SKM-1 treated with dmso at 0.1 percent for 144 hours (cell line): ENCODE results near the gene HLA-A.
"Not testable (repeated sequence)": the region's sequence is repeated elsewhere in the genome, so short reads cannot be mapped to it uniquely, and the experiment has no call there.

Source experiments
- DNase-seq: peaks from one replicate; lab custom pipeline; 2025; ENCODE audit not compliant: unreplicated experiment; lab: John Stamatoyannopoulos, UW

The HLA-A gene

DNA sequence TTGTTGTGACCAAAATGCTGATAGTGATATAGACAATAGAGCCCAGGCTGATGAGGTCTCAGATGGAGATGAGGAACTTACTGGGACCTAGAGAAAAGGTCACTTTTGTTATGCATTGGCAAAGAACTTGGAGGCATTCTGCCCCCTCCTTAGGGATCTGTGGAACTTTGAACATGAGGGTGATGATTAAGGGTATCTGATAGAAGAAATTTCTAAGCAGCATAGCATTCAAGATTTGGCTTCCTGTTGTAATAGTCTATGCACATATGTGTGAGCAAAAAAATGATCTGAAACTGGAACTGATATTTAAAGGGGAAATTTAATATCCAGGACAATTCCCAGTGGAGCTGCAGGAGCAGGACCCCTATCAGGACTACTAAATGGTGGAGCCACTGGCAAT is 17.1 kb downstream of the HLA-A start:
- DNase-seq = no peak

DNA sequence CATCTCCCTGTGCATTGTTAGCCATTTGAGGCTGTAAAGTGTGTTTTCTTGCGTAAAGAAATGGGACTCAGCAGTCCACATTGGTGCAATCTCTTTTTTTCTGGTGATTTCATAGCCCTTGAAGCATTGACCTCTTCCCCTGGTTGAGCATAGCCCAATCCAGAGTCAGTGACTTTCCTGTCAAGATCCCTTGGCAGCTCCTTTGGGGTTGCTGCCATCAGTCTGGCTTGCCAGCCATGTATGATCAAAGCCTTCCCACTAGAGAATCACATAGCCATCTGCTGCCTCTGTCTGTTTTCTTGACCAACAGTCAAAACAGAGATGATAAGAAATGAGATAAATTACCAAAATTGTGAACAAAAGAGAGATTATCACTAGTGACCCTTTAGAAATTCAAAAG is 19.6 kb downstream of the HLA-A start:
- DNase-seq = no peak

DNA sequence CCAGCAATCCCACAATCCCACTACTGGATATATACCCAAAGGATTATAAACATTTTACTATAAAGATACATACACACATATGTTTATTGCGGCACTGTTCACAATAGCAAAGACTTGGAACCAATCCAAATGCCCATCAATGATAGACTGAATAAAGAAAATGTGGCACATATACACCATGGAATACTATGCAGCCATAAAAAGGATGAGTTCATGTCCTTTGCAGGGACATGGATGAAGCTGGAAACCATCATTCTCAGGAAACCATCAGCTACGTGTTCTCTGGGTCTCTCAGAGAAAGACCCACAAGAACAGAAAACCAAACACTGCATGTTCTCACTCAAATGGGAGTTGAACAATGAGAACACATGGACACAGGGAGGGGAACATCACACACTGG is 21.4 kb downstream of the HLA-A start:
- DNase-seq = not testable (repeated sequence)

DNA sequence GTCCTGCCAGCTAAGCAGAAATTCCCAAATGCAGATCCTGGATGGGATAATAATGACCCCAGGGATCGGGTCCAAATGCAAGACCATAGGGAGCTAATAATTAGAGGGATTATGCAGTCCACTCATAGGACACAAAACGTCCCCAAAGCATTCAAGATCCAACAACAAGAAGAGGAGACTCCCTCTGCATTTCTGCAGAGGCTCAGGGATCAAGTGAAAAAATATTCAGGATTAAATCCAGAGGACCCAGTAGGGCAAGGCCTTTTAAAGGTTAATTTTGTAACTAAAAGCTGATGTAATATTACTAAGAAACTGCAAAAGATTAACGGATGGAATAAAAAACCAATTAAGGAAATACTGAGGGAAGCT is 22.2 kb downstream of the HLA-A start:
- DNase-seq = no peak

DNA sequence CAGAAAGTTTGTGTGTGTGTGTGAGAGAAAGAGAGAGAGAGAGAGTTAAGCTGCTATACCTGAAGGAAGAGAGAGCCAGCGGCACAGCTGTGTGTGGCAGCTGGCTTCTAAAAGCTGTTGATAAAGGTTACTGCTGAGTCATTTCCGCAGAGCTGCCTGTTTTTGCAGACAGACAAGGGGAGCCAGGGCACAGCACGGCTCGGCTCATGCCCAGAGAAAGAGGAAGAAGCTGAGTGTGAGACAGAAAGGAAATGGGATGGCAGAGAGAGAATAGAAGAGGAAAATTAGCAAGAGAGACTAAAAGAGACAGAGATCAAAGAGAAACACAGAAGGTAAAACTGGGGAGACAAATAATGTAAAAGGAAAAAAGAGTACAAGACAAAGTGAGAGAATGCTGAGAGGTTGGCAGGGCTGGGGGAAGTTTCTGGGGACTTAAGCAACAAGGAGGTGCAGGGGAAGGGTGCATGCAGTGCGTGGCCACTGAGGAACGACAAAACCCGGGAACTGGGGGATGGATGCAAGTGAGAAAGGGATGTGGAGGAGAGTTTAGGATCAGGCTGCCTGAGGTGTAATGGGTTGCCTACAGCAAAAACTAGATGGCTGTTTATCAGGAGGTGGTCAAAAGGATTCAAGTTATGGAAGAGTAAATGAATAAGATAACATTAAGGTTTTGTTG is 22.7 kb downstream of the HLA-A start:
- DNase-seq = peak; percentile 92

DNA sequence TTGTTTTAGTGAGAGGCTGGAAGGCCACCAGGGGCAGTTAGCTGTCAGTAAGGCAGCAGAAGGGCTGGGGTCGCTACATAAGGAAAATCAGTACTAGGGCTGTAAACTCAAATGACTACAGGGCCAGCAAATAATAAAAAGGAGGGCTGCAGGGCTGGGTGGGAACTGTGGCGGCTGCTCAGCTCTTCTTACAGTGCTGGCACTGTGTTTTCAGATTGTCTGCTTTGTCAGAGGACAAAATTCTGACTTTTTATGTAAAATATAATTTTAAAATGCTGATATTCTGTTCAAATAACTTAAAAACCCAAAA is 23.2 kb downstream of the HLA-A start:
- DNase-seq = no peak

DNA sequence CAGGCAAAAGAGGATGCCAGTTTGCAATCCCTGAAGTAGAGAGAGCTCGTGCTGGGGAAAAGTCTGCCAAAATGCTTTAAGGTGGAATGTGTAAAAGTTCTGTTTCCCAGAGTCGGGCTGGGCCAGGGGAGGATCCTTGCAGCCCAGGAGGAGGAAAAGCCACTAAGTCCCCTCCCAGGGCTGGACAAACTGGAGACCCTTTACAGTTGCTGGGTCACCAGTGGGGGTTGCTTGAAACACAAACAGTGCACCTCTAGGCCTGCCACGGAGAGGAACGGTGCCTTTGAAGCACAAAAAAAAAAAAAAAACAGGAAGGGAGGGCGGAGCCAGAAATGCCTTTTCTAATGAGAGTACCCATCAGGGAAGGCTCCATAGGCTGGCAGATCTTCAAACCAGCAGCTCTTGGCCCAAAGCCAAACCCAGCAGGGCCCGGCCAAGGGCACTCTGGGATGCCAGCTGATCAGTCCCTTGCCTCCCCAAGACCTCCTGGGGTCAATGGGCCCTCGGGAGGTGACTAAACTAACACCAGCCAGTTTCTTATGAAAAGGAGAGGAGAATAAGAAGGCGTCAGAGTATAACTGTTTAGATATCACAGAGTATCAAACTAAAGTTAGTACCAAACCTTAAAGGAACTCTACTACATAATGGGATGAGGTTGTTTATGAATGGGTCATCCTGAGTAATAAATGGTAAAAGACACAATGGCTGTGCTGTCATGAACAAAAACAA is 23.7 kb downstream of the HLA-A start:
- peak; percentile 44 for DNase-seq

DNA sequence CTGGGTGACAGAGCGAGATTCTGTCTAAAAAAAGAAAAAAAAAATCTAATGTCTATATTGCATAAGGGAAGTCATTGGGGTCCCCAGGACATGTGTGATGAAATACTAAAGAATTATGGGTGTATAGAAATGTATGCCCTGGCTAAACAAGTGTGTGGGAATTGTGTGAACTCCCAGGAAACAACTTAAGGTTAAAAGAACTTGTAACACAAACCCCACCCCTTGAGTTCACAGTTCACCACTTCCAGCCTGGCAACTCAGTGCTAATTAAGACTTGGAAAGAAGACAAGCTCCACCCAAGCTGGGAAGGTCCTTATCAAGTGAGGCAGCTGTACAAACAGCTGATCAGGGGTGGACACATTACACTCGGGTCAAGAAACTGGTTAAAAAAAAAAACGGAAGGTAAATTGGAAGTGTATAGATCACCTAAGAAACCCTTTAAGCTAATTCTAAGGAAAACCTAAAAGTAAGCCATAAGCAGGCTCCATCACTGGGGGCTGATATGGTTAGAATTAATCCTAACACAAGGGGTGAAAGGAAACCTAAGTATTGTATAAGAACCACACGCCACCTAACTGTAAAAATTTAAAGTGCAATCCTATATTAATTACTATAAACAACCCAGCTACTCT is 25.2 kb downstream of the HLA-A start:
- no peak for DNase-seq

DNA sequence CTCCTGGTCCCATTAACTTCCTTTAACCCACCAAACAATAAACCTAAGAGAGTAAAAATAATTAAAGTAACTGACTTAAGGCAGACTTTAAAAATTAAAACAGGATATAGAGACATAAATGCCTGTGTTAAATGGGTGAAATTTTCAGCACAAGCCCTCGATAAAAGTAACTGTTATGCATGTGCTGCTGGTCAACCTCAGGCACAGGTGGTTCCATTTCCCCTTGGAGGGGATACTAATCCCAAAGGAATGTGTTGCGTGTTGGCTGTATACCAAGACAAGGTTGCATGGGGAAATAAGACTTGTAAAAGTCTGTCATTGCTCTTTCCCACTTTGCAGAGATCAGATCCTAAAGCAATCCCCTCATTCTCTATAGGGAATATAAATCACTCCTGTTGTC is 25.8 kb downstream of the HLA-A start:
- DNase-seq = no peak

DNA sequence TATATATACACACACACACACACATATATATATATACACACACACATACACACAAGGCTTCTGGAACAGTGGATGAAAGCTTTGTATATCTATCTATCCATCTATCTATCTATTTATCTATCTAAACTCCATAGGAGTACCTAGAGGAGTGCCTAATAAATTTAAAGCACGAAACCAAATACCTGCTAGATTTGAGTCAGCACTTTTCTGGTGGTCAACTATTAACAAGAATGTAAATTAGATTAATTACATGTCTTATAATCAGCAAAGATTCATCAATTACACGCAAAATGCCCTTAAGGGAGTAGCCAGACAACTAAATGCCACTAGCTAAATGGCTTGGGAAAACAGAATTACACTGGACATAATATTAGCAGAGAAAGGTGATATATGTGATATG is 26.6 kb downstream of the HLA-A start:
- DNase-seq = no peak

DNA sequence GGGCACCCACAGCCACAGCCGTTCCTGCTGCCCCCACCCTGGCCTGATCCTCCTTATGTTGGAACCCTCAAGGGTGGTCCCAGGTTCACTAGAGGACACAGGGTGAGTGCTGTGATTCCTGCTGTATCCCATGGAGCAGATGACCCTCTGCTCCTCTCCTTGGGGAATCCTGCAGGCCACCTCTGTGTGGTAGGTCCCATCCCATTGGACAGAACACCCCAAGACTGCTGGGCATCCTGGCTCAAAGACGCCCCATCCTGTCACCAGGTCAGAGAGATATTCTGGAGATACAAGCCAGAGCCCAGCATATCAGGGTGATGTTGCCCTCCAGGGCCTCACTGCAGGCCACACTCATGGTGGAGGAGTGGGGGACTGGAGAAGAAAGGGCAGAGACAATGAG is 28.4 kb downstream of the HLA-A start:
- no peak for DNase-seq

DNA sequence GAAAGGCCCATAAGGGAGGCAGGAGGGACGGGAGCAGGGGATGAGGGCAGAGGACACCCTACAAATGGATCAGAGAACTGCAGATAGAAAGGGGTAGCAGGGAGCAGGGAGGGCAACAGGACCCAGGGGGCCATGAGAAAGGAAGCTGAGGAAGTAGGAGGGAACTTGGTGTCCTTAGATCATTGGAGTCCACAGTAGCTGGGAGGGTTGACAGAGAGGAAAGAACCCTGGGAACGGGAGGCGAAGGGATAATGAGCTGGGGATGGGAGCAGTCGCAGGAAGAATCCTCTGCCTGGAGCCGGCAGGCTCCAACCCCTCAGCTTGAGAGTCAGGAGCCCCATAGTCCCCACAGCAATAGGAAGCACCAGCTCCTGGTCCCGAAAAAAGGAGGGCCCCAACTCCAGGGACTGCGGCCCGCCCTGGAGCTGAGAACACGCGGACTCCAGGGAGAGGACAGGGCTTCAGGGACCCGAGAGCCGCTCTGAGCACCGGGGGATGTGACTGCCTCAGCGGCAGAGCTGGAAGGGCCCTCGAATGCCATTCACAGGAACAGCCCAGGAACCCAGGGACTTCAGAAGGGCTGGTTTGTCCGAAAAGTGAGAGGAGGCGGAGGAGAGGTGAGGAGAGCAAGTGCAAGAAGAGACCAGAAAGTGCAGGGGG is 32.7 kb downstream of the HLA-A start:
- DNase-seq = no peak

DNA sequence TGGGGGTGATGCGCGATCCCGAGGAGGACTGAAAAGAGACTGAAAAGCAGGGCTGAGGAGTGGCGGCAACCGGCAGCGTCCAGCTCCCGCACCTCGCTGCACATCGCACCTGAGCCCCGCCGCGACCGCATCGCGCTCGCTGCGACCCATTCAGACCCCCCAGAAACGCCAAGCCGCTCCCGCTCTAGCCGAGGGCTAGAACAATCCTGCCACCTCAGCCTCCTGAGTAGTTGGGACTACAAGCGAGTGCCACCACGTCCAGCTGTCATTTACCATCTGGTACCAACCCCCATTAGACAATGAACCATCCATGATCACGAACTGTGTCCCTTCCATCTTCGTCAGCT is 33.2 kb downstream of the HLA-A start:
- DNase-seq = no peak

DNA sequence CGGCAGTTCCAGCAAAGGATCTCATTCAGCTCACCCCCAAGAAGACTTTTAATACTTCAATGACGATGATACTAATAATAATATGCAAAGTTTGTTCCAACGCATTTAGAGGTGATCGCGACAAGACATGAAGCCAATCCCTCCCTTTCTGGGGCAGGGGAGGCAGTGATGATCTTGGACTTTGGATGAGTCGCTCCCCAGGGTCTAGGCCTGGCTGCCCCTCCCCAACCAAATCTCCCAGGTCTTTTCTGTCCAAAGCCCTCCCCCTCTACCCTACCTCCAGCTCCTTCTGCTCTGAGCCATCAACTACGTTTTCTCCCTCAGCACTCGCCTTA is 33.9 kb downstream of the HLA-A start:
- no peak for DNase-seq

DNA sequence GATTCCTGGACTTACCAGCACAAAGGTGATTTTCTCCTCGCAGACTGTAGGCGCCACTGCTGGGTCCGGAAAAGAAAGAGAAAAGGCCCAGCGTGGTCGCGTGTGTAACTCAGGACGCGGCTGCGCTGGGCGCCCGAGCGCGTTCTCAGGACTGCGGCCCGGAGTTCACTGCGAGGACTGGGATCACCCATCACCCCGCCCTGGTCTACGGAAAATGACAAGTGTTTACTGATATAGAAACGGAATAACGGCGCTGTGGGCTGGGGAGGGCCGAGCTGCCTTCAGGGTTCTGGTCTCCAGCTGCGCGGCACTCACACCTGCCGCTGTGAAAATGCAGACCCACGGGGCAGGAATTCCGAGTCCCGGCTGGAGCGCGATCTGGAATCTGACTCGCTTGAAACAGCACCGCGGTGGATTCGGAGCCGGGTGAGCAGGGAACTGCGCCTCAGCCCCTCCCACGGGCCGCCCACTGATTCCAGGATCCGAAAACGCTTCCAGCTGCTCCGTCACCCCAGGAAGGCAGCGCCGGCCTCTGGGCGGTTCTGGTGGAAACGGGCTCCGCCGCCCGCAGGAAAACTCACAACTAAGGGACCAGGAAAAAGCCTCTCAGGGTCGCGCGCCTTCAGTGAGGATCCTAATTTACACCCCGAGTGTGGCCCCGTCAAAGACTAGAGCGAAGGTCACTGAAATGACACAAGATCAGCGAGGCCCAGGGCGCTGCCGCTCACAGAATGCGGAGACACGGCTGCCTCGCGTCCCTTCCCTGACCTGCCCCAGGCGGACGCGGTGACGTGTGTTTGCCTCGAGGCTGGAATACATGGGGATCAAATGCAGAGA is 34.5 kb downstream of the HLA-A start:
- DNase-seq = no peak

DNA sequence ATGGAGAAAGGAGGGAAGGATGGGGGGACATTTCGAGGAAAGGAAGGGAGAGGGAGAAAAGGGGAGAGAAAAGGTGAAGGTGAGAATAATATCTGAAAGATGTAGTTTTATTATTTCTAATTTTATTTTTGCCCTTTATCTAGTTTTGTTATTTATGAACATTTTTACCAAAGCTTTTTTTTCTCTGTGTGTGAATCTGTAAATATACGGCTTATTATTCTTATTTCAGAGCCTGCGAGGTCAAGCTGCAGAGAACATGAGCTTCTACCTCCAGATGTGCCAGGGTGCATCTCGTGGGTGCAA is 35.0 kb downstream of the HLA-A start:
- DNase-seq = no peak

DNA sequence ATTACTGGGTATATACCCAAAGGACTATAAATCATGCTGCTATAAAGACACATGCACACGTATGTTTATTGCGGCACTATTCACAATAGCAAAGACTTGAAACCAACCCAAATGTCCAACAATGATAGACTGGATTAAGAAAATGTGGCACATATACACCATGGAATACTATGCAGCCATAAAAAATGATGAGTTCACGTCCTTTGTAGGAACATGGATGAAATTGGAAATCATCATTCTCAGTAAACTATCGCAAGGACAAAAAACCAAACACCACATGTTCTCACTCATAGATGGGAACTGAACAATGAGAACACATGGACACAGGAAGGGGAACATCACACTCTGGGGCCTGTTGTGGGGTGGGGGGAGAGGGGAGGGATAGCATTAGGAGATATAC is 37.7 kb downstream of the HLA-A start:
- not testable (repeated sequence) for DNase-seq

DNA sequence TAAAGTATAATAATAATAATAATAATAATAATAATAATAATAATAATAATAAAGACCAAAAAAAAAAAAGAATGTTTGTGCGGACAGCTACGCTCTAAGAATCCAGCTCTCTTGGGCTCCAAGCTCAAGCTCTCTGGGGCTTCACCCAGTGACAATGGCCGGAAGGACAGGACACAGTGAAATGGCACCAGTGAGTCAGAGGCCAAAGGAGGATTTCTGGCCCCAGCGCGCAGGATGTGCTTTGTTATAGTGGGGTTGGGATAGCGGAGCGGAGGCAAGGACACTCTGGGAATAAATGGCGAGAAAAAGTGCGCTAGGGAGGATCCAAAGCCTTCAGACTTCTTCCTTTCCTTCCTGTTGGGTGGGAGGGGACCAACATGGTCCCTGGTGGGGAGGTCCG is 38.2 kb downstream of the HLA-A start:
- no peak for DNase-seq

DNA sequence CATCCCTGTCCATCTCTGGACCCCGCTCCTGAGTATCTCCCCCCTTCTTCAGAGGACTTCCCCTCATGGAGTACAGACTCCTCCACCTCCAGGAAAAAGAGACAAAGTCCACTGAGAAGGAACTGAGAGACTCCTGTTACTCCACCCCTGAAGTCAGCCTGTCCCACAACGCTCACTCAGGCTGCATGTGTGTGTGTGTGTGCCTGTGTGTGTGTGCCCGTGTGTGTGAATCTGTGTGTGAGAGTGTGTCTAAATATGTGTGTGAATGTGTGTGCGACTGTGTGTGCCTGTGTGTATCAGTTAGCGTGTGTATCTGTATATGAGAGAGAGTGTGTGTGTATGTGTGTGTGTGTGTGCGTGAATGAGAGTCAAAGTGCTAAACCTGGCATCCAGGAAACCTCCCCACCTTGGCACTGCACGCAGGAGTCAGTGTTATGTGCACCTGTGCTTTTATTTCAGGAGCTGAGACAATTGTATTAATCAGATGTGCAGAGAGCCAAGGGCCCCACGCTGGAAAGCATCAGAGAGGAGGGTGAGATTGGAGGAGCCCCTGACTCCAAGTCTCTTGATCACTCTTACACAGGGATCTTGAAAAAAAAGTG is 39.0 kb downstream of the HLA-A start:
- DNase-seq = no peak

DNA sequence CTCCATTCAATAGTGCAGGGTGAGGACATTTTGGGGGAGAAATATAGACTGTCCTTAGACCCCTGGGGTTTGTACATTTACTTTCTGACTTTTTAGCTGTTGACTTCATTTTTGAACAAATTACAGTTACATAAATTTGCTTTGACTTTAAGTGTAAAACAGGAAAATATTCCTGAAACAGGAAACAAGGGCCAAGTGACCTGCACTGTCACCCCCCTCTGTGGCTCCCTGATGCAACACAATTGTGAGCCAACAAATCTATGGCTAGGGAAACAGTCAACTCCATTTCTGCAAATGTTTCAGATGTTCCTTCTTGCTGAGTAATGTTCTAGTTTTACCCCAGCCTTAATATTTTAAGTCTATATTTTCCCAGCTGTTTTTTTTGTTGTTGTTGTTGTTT is 39.8 kb downstream of the HLA-A start:
- peak; percentile 41 for DNase-seq

DNA sequence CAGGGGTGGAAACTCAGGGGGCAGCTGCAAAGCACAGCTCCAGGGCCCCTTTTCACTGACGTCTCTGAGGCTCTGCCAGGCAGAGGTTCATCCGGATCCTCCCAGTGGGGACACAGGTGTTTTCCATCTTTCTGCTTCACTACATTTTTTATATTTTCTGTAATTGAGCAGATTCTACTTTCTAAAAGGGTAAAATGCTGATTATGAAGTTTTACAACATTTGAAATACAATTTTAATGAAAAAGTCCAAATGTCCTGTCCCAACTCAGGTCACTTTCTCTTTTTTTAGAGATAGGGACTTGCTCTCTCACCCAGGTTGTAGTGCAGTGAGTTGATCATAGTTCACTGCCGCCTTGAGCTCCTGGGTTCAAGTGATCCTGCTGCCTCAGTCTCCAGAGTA is 41.9 kb downstream of the HLA-A start:
- no peak for DNase-seq
